DND-41 (cell line): ENCODE data around the gene C1orf167.

Experiments
- ATAC-seq: fragments of 200-7000 bp; cut with Tn5 transposase; 3 replicates; pipeline ENCODE4 v1.9.1; 2021; ENCODE audit warnings: low read depth; ENCODE audit not compliant: insufficient read depth
- DNase-seq: peaks from one replicate; pipeline ENCODE4 v3.0.0-alpha.2; 2020
- H2AFZ ChIP-seq: 2 replicates; pipeline ENCODE4 v1.6.0; 2012; ENCODE audit warnings: low read depth, low read length
- H3K27ac ChIP-seq: 2 replicates; pipeline ENCODE4 v1.5.1; 2012; ENCODE audit warnings: low read length, inconsistent platforms
- H3K27me3 ChIP-seq: fragments of 200-600 bp; sonication (generic); 2 replicates; pipeline ENCODE4 v1.6.0; 2012; ENCODE audit warnings: low read length, mild to moderate bottlenecking, inconsistent platforms; ENCODE audit not compliant: insufficient read depth, poor library complexity
- H3K36me3 ChIP-seq: 2 replicates; pipeline ENCODE4 v1.5.1; 2012; ENCODE audit warnings: low read length, inconsistent platforms; ENCODE audit not compliant: insufficient read depth
- H3K4me1 ChIP-seq: 2 replicates; pipeline ENCODE4 v1.5.1; 2012; ENCODE audit warnings: mild to moderate bottlenecking, low read length; ENCODE audit not compliant: insufficient read depth
- H3K4me2 ChIP-seq: 2 replicates; pipeline ENCODE4 v1.6.0; 2012; ENCODE audit warnings: mild to moderate bottlenecking, moderate library complexity, low read length, inconsistent platforms; ENCODE audit not compliant: insufficient read depth
- H3K4me3 ChIP-seq, 2 experiments: fragments of 200-600 bp in 1 of 2; shearing (Covaris generic) in 1 of 2; 2 replicates each; pipeline ENCODE4 v1.5.1; 2012 to 2016; ENCODE audit warnings: inconsistent platforms in 2 of 2, low read length in 2 of 2, mild to moderate bottlenecking in 2 of 2, low read depth in 1 of 2, moderate library complexity in 1 of 2
- H3K79me2 ChIP-seq: 2 replicates; pipeline ENCODE4 v1.6.0; 2012; ENCODE audit warnings: low read length, inconsistent platforms; ENCODE audit not compliant: insufficient read depth
- H3K9ac ChIP-seq: 2 replicates; pipeline ENCODE4 v1.6.0; 2012; ENCODE audit warnings: low read depth, mild to moderate bottlenecking, inconsistent platforms, low read length, moderate library complexity
- H3K9me3 ChIP-seq: 2 replicates; pipeline ENCODE4 v1.5.1; 2012; ENCODE audit warnings: low read length, moderate library complexity, mild to moderate bottlenecking, inconsistent platforms; ENCODE audit not compliant: insufficient read depth, severe bottlenecking
- H4K20me1 ChIP-seq: 2 replicates; pipeline ENCODE4 v1.6.0; 2012; ENCODE audit warnings: low read length; ENCODE audit not compliant: insufficient read depth
- CTCF ChIP-seq: IDR thresholded peaks from 2 replicates; pipeline ENCODE4 v1.5.1; 2012; ENCODE audit warnings: borderline replicate concordance, low read length, moderate library complexity, mild to moderate bottlenecking; ENCODE audit not compliant: poor library complexity, severe bottlenecking; ENCODE audit errors: extremely low read depth
- EZH2 ChIP-seq: IDR thresholded peaks from 3 replicates; pipeline ENCODE4 v1.6.1; 2012; ENCODE audit warnings: borderline replicate concordance, low read depth, mild to moderate bottlenecking, moderate library complexity, low read length, inconsistent platforms; ENCODE audit not compliant: severe bottlenecking

The C1orf167 gene

GRCh38 chr1:11783556-11783955 lies 21.6 kb downstream of the C1orf167 start:
- Histone ChIP-seq H3K9me3 (no peaks in the 10 kb centered on the region), H3K36me3 (no peaks in the 10 kb centered on the region), H3K27me3 (no peaks in the 10 kb centered on the region), H3K9ac (no peak overlapping the region), H4K20me1 (no peaks in the 10 kb centered on the region), H3K4me3 (no peak overlapping the region), H2AFZ (no peak overlapping the region), H3K27ac (no peak overlapping the region), H3K79me2 (no peaks in the 10 kb centered on the region), H3K4me1 (no peaks in the 10 kb centered on the region), H3K4me2 (no peak overlapping the region)
- TF ChIP-seq CTCF (no peak), EZH2 (no peak)
- DNase-seq (no peak), ATAC-seq (no peak)

GRCh38 chr1:11784256-11784992 lies 22.4 kb downstream of the C1orf167 start:
- Histone ChIP-seq H3K27ac (no peak overlapping the region), H3K4me1 (no peaks in the 10 kb centered on the region), H3K79me2 (no peaks in the 10 kb centered on the region), H4K20me1 (no peaks in the 10 kb centered on the region), H3K27me3 (no peaks in the 10 kb centered on the region), H3K9me3 (no peaks in the 10 kb centered on the region), H3K36me3 (no peaks in the 10 kb centered on the region), H3K4me2 (no peak overlapping the region), H3K4me3 (no peak overlapping the region), H2AFZ (no peak overlapping the region), H3K9ac (no peak overlapping the region)
- TF ChIP-seq EZH2: no peak
- ATAC-seq: 0 out of 3 replicates have a peak, but pooled peaks have one; percentile 22
- no peak for DNase-seq

DNA sequence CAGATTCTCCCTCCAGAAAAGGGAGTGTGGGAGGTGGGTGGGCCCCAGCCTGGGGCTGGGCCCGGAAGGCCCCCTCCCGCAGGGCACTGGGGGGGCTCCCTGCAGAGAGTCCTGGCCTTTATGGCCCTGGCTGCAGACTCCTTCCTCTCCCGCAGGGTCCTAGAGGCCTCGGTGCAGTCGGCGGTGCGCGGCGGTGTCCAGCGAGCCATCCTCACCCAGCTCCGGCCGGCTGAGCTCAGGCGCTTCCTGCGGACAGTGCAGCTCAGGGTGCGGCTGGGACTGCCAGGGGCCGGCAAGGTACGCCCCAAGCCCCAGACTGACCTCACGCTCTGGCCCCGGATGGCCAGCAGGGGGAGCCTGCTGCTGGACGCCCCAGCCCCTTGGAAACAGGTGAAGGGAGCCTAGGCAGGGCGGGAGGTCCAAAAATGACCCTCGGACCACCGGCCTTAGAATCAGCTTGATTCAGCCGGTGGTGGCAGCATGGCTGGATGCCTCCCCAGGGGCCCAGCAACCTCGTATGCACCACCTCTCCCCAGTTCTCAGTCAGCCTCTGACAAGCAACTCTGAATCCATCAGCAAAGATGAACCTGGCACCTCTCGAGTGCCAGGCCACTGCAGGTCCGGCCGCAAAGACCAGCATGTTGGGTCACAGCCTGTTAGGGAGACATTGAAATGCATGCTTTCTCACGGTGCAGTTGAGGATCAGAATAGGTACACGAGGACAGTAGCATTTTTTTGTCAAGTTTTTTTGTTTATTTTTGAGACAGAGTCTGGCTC lies 23.2 kb downstream of the C1orf167 start:
- H3K4me2 ChIP-seq: no peak overlapping the region
- no peaks in the 10 kb centered on the region for H3K9me3 ChIP-seq
- no peaks in the 10 kb centered on the region for H4K20me1 ChIP-seq
- H3K4me1 ChIP-seq: no peaks in the 10 kb centered on the region
- H3K27ac ChIP-seq: no peak overlapping the region
- no peaks in the 10 kb centered on the region for H3K36me3 ChIP-seq
- H3K4me3 ChIP-seq: no peak overlapping the region
- H2AFZ ChIP-seq: no peak overlapping the region
- H3K27me3 ChIP-seq: no peaks in the 10 kb centered on the region
- TF ChIP-seq CTCF (peak; percentile 66), EZH2 (no peak)
- DNase-seq (peak; percentile 12), ATAC-seq (peak; percentile 48; the same call in 2 of the 3 replicates)
- no peak overlapping the region for H3K9ac ChIP-seq
- no peaks in the 10 kb centered on the region for H3K79me2 ChIP-seq

GRCh38 chr1:11786168-11786567 lies 24.2 kb downstream of the C1orf167 start:
- H3K9me3 ChIP-seq: no peaks in the 10 kb centered on the region
- no peak for TF ChIP-seq EZH2
- no peak for TF ChIP-seq CTCF
- H2AFZ ChIP-seq: no peak overlapping the region
- H4K20me1 ChIP-seq: no peaks in the 10 kb centered on the region
- H3K4me1 ChIP-seq: no peaks in the 10 kb centered on the region
- no peak overlapping the region for H3K4me2 ChIP-seq
- H3K4me3 ChIP-seq: no peak overlapping the region
- no peaks in the 10 kb centered on the region for H3K27me3 ChIP-seq
- ATAC-seq (no peak), DNase-seq (no peak)
- no peak overlapping the region for H3K27ac ChIP-seq
- H3K79me2 ChIP-seq: no peaks in the 10 kb centered on the region
- H3K9ac ChIP-seq: no peak overlapping the region
- H3K36me3 ChIP-seq: 0 out of 2 replicates have a peak, but pooled peaks cover 4% of the 10 kb centered on the region
